B cell (primary cell): ENCODE measurements around the gene ACVR1. TPM values are rescaled to one million over a fixed set of nuclear protein-coding genes. Genes with fewer than 3 reads are reported as not detected.

ENCODE experiments used
- ATAC-seq: fragments of 200-7000 bp; cut with Tn5 transposase; one replicate; pipeline ENCODE4 v1.10.0; 2021; ENCODE audit warnings: low read depth, mild to moderate bottlenecking, moderate number of reproducible peaks, moderate library complexity
- CTCF ChIA-PET: fragments of 350-600 bp; sonication (Branson Sonifier 250); formaldehyde crosslinking; loops from one replicate; lab custom pipeline; 2021; ENCODE audit warnings: antibody characterized with exemption, inconsistent platforms; lab: Charles Lee
- POLR2A ChIA-PET: fragments of 350-600 bp; sonication (Branson Sonifier 250); formaldehyde crosslinking; loops from one replicate; lab custom pipeline; 2021; ENCODE audit warnings: antibody characterized with exemption; lab: Charles Lee
- DNase-seq: peaks from one replicate; pipeline ENCODE4 v3.0.0; 2013
- H2AFZ ChIP-seq: 2 replicates; pipeline ENCODE4 v1.6.1; 2012; ENCODE audit warnings: mild to moderate bottlenecking, low read depth, low read length; ENCODE audit not compliant: insufficient read depth, poor library complexity, severe bottlenecking
- H3K27ac ChIP-seq, 2 donors: 1 replicate in 1 of 2; 2 replicates in 1 of 2; pipeline ENCODE4 v1.5.1; 2012 to 2013; ENCODE audit warnings: low read length in 2 of 2, mild to moderate bottlenecking in 2 of 2, moderate library complexity in 1 of 2
- H3K27me3 ChIP-seq, 4 experiments: fragments of 200-600 bp in 1 of 4; sonication (generic) in 1 of 4; replicated peaks in 1 of 4; 1 replicate in 2 of 4; 2 replicates in 2 of 4; pipeline versions ENCODE4 v1.6.1 to v1.7.0; 2013 to 2016; ENCODE audit warnings: low read length in 3 of 4, mild to moderate bottlenecking in 2 of 4, mixed read lengths in 1 of 4, moderate library complexity in 1 of 4; ENCODE audit not compliant: insufficient read depth in 4 of 4, control insufficient read depth in 3 of 4; ENCODE audit errors: control extremely low read depth in 1 of 4
- H3K36me3 ChIP-seq, 2 experiments: replicated peaks in 1 of 2; 1 replicate in 1 of 2; 2 replicates in 1 of 2; pipeline versions ENCODE4 v1.6.1 to v1.7.1; 2013; ENCODE audit warnings: low read length in 1 of 2; ENCODE audit not compliant: insufficient read depth in 2 of 2, control insufficient read depth in 1 of 2; ENCODE audit errors: control extremely low read depth in 1 of 2, extremely low read depth in 1 of 2
- H3K4me1 ChIP-seq, 2 donors: fragments of 200-600 bp in 1 of 2; sonication (generic) in 1 of 2; 1 replicate in 1 of 2; 2 replicates in 1 of 2; pipeline versions ENCODE4 v1.5.1 to v1.6.1; 2013 to 2017; ENCODE audit warnings: low read length in 2 of 2; ENCODE audit not compliant: control insufficient read depth in 2 of 2, insufficient read depth in 2 of 2
- H3K4me2 ChIP-seq: replicated peaks from 2 replicates; pipeline ENCODE3; 2012; ENCODE audit warnings: mild to moderate bottlenecking, low read depth, low read length; ENCODE audit not compliant: poor library complexity, severe bottlenecking
- H3K4me3 ChIP-seq, 5 experiments: fragments of 200-600 bp in 1 of 5; sonication (generic) in 1 of 5; 1 replicate in 3 of 5; 2 replicates in 2 of 5; pipeline versions ENCODE4 v1.5.1 to v1.7.0; 2011 to 2016; ENCODE audit warnings: low read length in 4 of 5, mild to moderate bottlenecking in 4 of 5, low read depth in 2 of 5, control low read depth in 1 of 5, moderate library complexity in 1 of 5; ENCODE audit not compliant: insufficient read depth in 1 of 5; ENCODE audit errors: control extremely low read depth in 1 of 5, extremely low read depth in 1 of 5
- H3K79me2 ChIP-seq: fragments of 200-600 bp; sonication (generic); one replicate; pipeline ENCODE4 v1.6.0; 2016; ENCODE audit warnings: low read length; ENCODE audit not compliant: control insufficient read depth, insufficient read depth
- H3K9ac ChIP-seq: fragments of 200-600 bp; sonication (generic); 2 replicates; pipeline ENCODE4 v1.6.1; 2017; ENCODE audit warnings: mild to moderate bottlenecking, low read length, moderate library complexity
- H3K9me3 ChIP-seq, 3 donors: one replicate each; pipeline versions ENCODE4 v1.6.1 to v1.7.1; 2013; ENCODE audit warnings: low read length in 2 of 3; ENCODE audit not compliant: control insufficient read depth in 2 of 3, insufficient read depth in 1 of 3; ENCODE audit errors: control extremely low read depth in 1 of 3
- H4K20me1 ChIP-seq: 2 replicates; pipeline ENCODE4 v1.6.0; 2012; ENCODE audit warnings: mild to moderate bottlenecking, low read length; ENCODE audit not compliant: insufficient read depth, control insufficient read depth, poor library complexity, severe bottlenecking
- H3K27ac Mint-ChIP-seq: one replicate; pipeline ENCODE4 v1.8.0; 2021; ENCODE audit warnings: mixed read lengths
- H3K27me3 Mint-ChIP-seq: one replicate; pipeline ENCODE4 v1.8.0; 2021; ENCODE audit warnings: mixed read lengths
- H3K4me1 Mint-ChIP-seq: one replicate; pipeline ENCODE4 v1.8.0; 2021; ENCODE audit warnings: mixed read lengths
- H3K4me3 Mint-ChIP-seq: one replicate; pipeline ENCODE4 v1.8.0; 2021; ENCODE audit warnings: mixed read lengths
- H3K9me3 Mint-ChIP-seq: one replicate; pipeline ENCODE4 v1.8.0; 2022; ENCODE audit warnings: mixed read lengths; ENCODE audit not compliant: insufficient read depth
- CTCF ChIP-seq: fragments of 200-600 bp; IDR thresholded peaks from one replicate; pipeline ENCODE4 v1.8.0; 2022; ENCODE audit warnings: antibody characterized with exemption, mild to moderate bottlenecking
- EZH2 ChIP-seq: IDR thresholded peaks from 2 replicates; pipeline ENCODE4 v1.6.1; 2012; ENCODE audit warnings: borderline replicate concordance, low read depth, mild to moderate bottlenecking, moderate library complexity, low read length; ENCODE audit not compliant: insufficient read depth, poor library complexity, severe bottlenecking
- WGBS: methylation state at CpG from one replicate; pipeline ENCODE4 v1.1.5; 2013; ENCODE audit warnings: missing lambda C conversion rate; ENCODE audit not compliant: insufficient coverage; 5-methylcytosine and 5-hydroxymethylcytosine counted together
- intact Hi-C: fragments of 100-400 bp; cut with micrococcal nuclease; formaldehyde crosslinking; loops from one replicate; pipeline ENCODE4 v1.10.0; 2022
- polyA plus RNA-seq: library from polyadenylated mRNA; depleted of rRNA; stranded (reverse); fragments of >200 nt; gene quantifications from 2 replicates; pipeline ENCODE4 v1.2.3, GENCODE V29; 2012
- total RNA-seq, 2 donors: library from RNA; stranded (reverse); fragments of 120-200 nt in 1 of 2; gene quantifications; 1 replicate in 1 of 2; 2 replicates in 1 of 2; pipeline versions ENCODE4 v1.2.3 to v1.2.4, GENCODE V29; 2013 to 2022

Gene ACVR1
- total and polyA plus RNA-seq, 2 donors (not counting 1 experiment from before 2014, with no cell fraction given): 3.7 to 11.7 TPM

- Histone ChIP-seq H2AFZ (no peak overlapping the region), H3K27ac (no peak overlapping the region), H3K4me3 (no peak overlapping the region), H3K9ac (no peak overlapping the region), H3K27me3 (no peaks in the 10 kb centered on the region), H4K20me1 (no peaks in the 10 kb centered on the region), H3K36me3 (no peaks in the 10 kb centered on the region), H3K79me2 (peaks cover 5% of the 10 kb centered on the region), H3K4me1 (no peaks in the 10 kb centered on the region), H3K9me3 (no peaks in the 10 kb centered on the region), H3K4me2 (no peak overlapping the region)
- H3K27ac Mint-ChIP-seq: no peak overlapping the region
- ATAC-seq (no peak), DNase-seq (no peak)
- ChIA-PET POLR2A (no interaction called here), CTCF (interaction anchor here (0.9 kb wide), 1 partner anchor 8 kb away, joined by 3 read pairs; no protein-coding TSS in a partner anchor)
- no peak overlapping the region for H3K4me3 Mint-ChIP-seq
- WGBS: no CpG with 5 or more reads among the region's 2 CpGs
- H3K9me3 Mint-ChIP-seq: no peaks in the 10 kb centered on the region
- H3K27me3 Mint-ChIP-seq: no peaks in the 10 kb centered on the region
- intact Hi-C loops: no loop called here
- TF ChIP-seq CTCF (no peak), EZH2 (no peak)
- H3K4me1 Mint-ChIP-seq: peaks cover 3% of the 10 kb centered on the region
Observed at GRCh38 chr2:157868993-157869392, 7.1 kb downstream of the ACVR1 start.

- Mint-ChIP-seq H3K4me1 (no peaks in the 10 kb centered on the region), H3K27me3 (no peaks in the 10 kb centered on the region), H3K9me3 (no peaks in the 10 kb centered on the region), H3K27ac (no peak overlapping the region), H3K4me3 (no peak overlapping the region)
- Histone ChIP-seq H3K4me2 (no peak overlapping the region), H4K20me1 (no peaks in the 10 kb centered on the region), H3K36me3 (no peaks in the 10 kb centered on the region), H3K4me1 (no peaks in the 10 kb centered on the region), H3K9me3 (no peaks in the 10 kb centered on the region), H3K9ac (no peak overlapping the region), H3K79me2 (peaks cover 5% of the 10 kb centered on the region), H3K27ac (no peak overlapping the region), H2AFZ (no peak overlapping the region), H3K4me3 (no peak overlapping the region), H3K27me3 (no peaks in the 10 kb centered on the region)
- ChIA-PET POLR2A (no interaction called here), CTCF (no interaction called here)
- intact Hi-C loops: no loop called here
- TF ChIP-seq CTCF (no peak), EZH2 (no peak)
- DNase-seq: no peak
- ATAC-seq: no peak
Observed at GRCh38 chr2:157867703-157868102, 8.4 kb downstream of the ACVR1 start.
